Neural progenitor cell (in vitro differentiated cells): ENCODE results near the gene SCUBE3. TPM values are rescaled to one million over a fixed set of nuclear protein-coding genes. Genes with fewer than 3 reads are reported as not detected.

Experiments
- DNase-seq: peaks from one replicate; pipeline ENCODE4 v3.0.0-alpha.2; 2016; ENCODE audit warnings: low spot score
- H2AFZ ChIP-seq: fragments of 200-600 bp; sonication (generic); replicated peaks from 2 replicates; pipeline ENCODE4 v1.6.1; 2016; ENCODE audit warnings: antibody characterized with exemption
- H3F3A ChIP-seq: fragments of 200-600 bp; sonication (generic); 2 replicates; pipeline ENCODE4 v1.6.1; 2016; ENCODE audit warnings: antibody characterized with exemption, low read depth
- H3K27ac ChIP-seq: fragments of 200-600 bp; sonication (generic); 2 replicates; pipeline ENCODE4 v1.5.1; 2016; ENCODE audit warnings: mild to moderate bottlenecking
- H3K27me3 ChIP-seq: fragments of 200-600 bp; sonication (generic); 2 replicates; pipeline ENCODE4 v1.6.1; 2016; ENCODE audit warnings: mild to moderate bottlenecking, moderate library complexity
- H3K36me3 ChIP-seq: fragments of 200-600 bp; sonication (generic); 2 replicates; pipeline ENCODE4 v1.5.1; 2016
- H3K4me1 ChIP-seq: fragments of 200-600 bp; sonication (generic); 2 replicates; pipeline ENCODE4 v1.6.1; 2016; ENCODE audit warnings: mixed run types
- H3K4me2 ChIP-seq: fragments of 200-600 bp; sonication (generic); 2 replicates; pipeline ENCODE4 v1.6.1; 2016
- H3K4me3 ChIP-seq: fragments of 200-600 bp; sonication (generic); 2 replicates; pipeline ENCODE4 v1.5.1; 2016
- H3K79me2 ChIP-seq: fragments of 200-600 bp; sonication (generic); 2 replicates; pipeline ENCODE4 v1.6.1; 2016; ENCODE audit warnings: low read depth
- H3K9ac ChIP-seq: fragments of 200-600 bp; sonication (generic); 2 replicates; pipeline ENCODE4 v1.6.1; 2016
- H3K9me3 ChIP-seq: fragments of 200-600 bp; sonication (generic); 2 replicates; pipeline ENCODE4 v1.5.1; 2016; ENCODE audit warnings: low read depth
- H4K20me1 ChIP-seq: fragments of 200-600 bp; sonication (generic); 2 replicates; pipeline ENCODE4 v1.6.1; 2016; ENCODE audit warnings: low read depth
- H3K27ac Mint-ChIP-seq: 3 replicates; pipeline ENCODE4 v1.8.0; 2021; ENCODE audit warnings: mixed read lengths
- H3K27me3 Mint-ChIP-seq: 2 replicates; pipeline ENCODE4 v1.8.0; 2022; ENCODE audit warnings: low read depth, mild to moderate bottlenecking, inconsistent platforms, moderate library complexity, mixed read lengths; ENCODE audit not compliant: insufficient read depth
- H3K36me3 Mint-ChIP-seq: 3 replicates; pipeline ENCODE4 v1.8.0; 2021; ENCODE audit warnings: mixed read lengths
- H3K4me1 Mint-ChIP-seq: 3 replicates; pipeline ENCODE4 v1.8.0; 2021; ENCODE audit warnings: mixed read lengths
- H3K4me3 Mint-ChIP-seq: 3 replicates; pipeline ENCODE4 v1.8.0; 2021; ENCODE audit warnings: mild to moderate bottlenecking, moderate library complexity, mixed read lengths
- H3K9me3 Mint-ChIP-seq: 3 replicates; pipeline ENCODE4 v1.8.0; 2020; ENCODE audit warnings: mixed read lengths
- CTCF ChIP-seq: fragments of 200-600 bp; sonication (generic); IDR thresholded peaks from 2 replicates; pipeline ENCODE4 v1.5.1; 2017; ENCODE audit warnings: antibody characterized with exemption, mild to moderate bottlenecking
- EZH2 ChIP-seq: fragments of 200-600 bp; sonication (generic); IDR thresholded peaks from 2 replicates; pipeline ENCODE4 v1.6.1; 2017; ENCODE audit warnings: antibody characterized with exemption, mild to moderate bottlenecking, moderate library complexity
- EZH2phosphoT487 ChIP-seq: fragments of 200-600 bp; sonication (generic); IDR thresholded peaks from 2 replicates; pipeline ENCODE4 v1.6.1; 2017; ENCODE audit warnings: antibody characterized with exemption
- total RNA-seq: library from RNA; depleted of rRNA; stranded (reverse); fragments of >200 nt; gene quantifications from 2 replicates; pipeline ENCODE4 v1.2.3, GENCODE V29; 2015; ENCODE audit warnings: low replicate concordance

SCUBE3 gene
- total RNA-seq, 1 donor from 2014 or later, result 11.4 TPM

DNA sequence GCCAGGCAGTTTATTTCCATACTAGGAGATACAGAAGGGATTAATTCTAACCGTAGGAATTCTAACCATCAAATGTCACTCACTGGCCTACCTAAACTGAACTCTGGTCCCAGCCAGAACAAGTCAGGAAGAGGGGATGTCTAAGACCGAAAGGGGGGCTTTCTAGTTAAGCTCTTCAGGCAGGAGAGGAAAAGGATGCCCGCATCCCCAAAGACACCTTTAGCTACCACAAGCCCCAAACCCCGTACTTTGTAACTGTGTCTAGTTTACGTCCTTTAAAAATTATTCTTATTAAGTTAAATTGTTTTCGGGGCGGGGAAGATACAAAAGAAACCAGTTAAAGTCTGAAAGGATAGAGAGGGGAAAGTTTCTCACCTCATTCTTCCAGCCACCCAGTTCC, 44.6 kb downstream of the SCUBE3 start:
- no peaks in the 10 kb centered on the region for H3K27me3 ChIP-seq
- H3K4me1 ChIP-seq, result peaks cover 27% of the 10 kb centered on the region
- H3K4me1 Mint-ChIP-seq, result peaks cover 29% of the 10 kb centered on the region
- H3K27me3 Mint-ChIP-seq, result no peaks in the 10 kb centered on the region
- peaks cover 51% of the 10 kb centered on the region for H3K79me2 ChIP-seq
- H2AFZ ChIP-seq, result peak overlapping the region; percentile 69
- H3K4me3 Mint-ChIP-seq, result peak overlapping the region; percentile 95
- no peaks in the 10 kb centered on the region for H3K9me3 Mint-ChIP-seq
- H3K36me3 Mint-ChIP-seq, result peaks cover 3% of the 10 kb centered on the region
- TF ChIP-seq EZH2 (no peak), CTCF (no peak), EZH2phosphoT487 (no peak)
- peak overlapping the region; percentile 55 for H3K9ac ChIP-seq
- no peak overlapping the region for H3K27ac ChIP-seq
- no peak overlapping the region for H3K27ac Mint-ChIP-seq
- no peaks in the 10 kb centered on the region for H3K9me3 ChIP-seq
- peak overlapping the region; percentile 76 for H3K4me3 ChIP-seq
- H3F3A ChIP-seq, result peaks cover 24% of the 10 kb centered on the region
- peaks cover 14% of the 10 kb centered on the region for H4K20me1 ChIP-seq
- H3K4me2 ChIP-seq, result peak overlapping the region; percentile 79
- peak; percentile 15 for DNase-seq
- H3K36me3 ChIP-seq, result no peaks in the 10 kb centered on the region

DNA sequence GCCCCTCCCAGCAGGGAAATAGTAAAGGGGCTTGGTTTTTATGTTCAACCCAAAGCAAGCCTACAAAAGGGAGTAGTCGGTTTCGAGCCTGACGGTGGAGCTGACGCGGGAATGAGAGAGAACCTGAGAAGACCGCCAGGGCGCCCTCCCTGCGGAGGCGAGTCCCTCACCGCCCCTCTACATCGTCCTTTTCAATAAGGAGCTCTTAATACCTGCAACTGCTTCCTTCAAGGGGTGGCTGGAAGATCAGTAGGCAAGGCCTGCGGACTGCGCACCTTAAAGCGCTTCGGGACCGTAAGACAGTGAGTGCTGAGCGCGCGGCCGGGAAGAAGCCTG, 45.1 kb downstream of the SCUBE3 start:
- Mint-ChIP-seq H3K9me3 (no peaks in the 10 kb centered on the region), H3K27me3 (no peaks in the 10 kb centered on the region), H3K4me1 (peaks cover 29% of the 10 kb centered on the region), H3K4me3 (peak overlapping the region; percentile 95), H3K36me3 (peaks cover 3% of the 10 kb centered on the region), H3K27ac (peak overlapping the region; percentile 35)
- Histone ChIP-seq H3K27ac (peak overlapping the region; percentile 51), H4K20me1 (peaks cover 10% of the 10 kb centered on the region), H3K4me3 (peak overlapping the region; percentile 76), H3K4me1 (peaks cover 28% of the 10 kb centered on the region), H3K27me3 (no peaks in the 10 kb centered on the region), H3K36me3 (no peaks in the 10 kb centered on the region), H3K79me2 (peaks cover 49% of the 10 kb centered on the region), H3F3A (peaks cover 24% of the 10 kb centered on the region), H2AFZ (peak overlapping the region; percentile 69), H3K4me2 (peak overlapping the region; percentile 79), H3K9ac (peak overlapping the region; percentile 55), H3K9me3 (no peaks in the 10 kb centered on the region)
- no peak for DNase-seq
- TF ChIP-seq EZH2phosphoT487 (no peak), CTCF (peak; percentile 26)

DNA sequence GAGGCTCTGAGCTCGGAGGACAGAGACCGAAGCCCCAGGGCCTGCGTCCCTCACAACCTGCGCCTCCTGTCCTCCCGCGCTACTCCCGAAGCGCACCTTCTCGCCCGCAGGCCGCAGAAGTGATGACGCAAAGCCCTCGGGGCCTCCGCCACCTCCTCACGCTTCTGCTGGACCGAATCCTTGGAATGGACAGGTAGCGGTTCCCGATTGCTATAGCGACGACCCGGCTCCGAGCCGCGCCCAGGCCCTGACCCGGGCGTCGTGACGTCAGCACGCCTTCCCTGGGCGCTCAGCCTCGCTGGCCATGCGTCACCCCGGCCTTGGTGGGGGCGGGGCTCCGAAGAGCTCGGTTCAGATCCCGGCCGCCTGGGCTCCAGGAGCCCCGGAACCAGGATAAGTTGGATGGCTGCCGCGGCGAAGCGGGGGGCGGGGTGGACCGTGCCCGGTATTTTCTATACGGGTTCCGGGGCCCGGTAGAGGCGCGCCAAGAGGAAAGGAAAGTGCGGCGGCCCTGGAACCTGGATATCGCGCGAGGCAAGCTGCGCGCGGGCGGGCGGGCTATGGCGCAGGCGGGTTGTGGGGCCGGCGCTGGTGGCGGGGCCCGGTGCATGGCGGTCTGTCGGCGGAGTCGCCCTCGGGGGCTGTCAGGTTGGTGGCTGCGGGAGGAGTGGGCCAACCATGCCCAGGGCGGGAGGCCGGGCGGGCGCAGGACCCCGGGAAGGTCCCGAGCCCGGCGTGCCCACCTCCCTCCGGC, 45.6 kb downstream of the SCUBE3 start, which contains the start of gene ZNF76:
ZNF76 (plus strand) TSS at position 542 of the 754 bp plus-strand sequence. CDS start 21,417 bp downstream, outside the sequence.
- Mint-ChIP-seq H3K4me3 (peak within 1 kb of the TSS; percentile 95), H3K27ac (peak within 1 kb of the TSS; percentile 88), H3K36me3 (peaks cover 3% of the 10 kb centered on the region), H3K4me1 (peaks cover 30% of the 10 kb centered on the region), H3K9me3 (no peaks in the 10 kb centered on the region), H3K27me3 (no peaks in the 10 kb centered on the region)
- Histone ChIP-seq H3F3A (peaks cover 24% of the 10 kb centered on the region), H3K27ac (peak within 1 kb of the TSS; percentile 82), H3K9me3 (no peaks in the 10 kb centered on the region), H3K4me3 (peak within 1 kb of the TSS; percentile 76), H3K36me3 (no peaks in the 10 kb centered on the region), H3K27me3 (no peaks in the 10 kb centered on the region), H3K9ac (peak within 1 kb of the TSS; percentile 55), H3K79me2 (peaks cover 49% of the 10 kb centered on the region), H2AFZ (peak within 1 kb of the TSS; percentile 69), H4K20me1 (peaks cover 8% of the 10 kb centered on the region), H3K4me1 (peaks cover 28% of the 10 kb centered on the region), H3K4me2 (peak within 1 kb of the TSS; percentile 87)
- peak; percentile 99 for DNase-seq
- no peak for TF ChIP-seq CTCF
- TF ChIP-seq EZH2, result no peak
- TF ChIP-seq EZH2phosphoT487, result no peak
